ENCODE results near the gene PGA5. TPM values are rescaled to one million over a fixed set of nuclear protein-coding genes. Genes with fewer than 3 reads are reported as not detected.

The PGA5 gene
- total RNA-seq, 1 donor from 2014 or later, result not detected

- Mint-ChIP-seq H3K4me3 (no peak overlapping the region), H3K36me3 (no peaks in the 10 kb centered on the region), H3K27me3 (ENCODE audit: insufficient read depth, low read depth) (peaks cover 4% of the 10 kb centered on the region), H3K4me1 (peaks cover 3% of the 10 kb centered on the region), H3K27ac (no peak overlapping the region), H3K9me3 (no peaks in the 10 kb centered on the region)
- Histone ChIP-seq H3K4me1 (no peaks in the 10 kb centered on the region), H3K36me3 (no peaks in the 10 kb centered on the region), H3K27me3 (no peaks in the 10 kb centered on the region), H3K4me3 (no peak overlapping the region), H3F3A (ENCODE audit: low read depth) (no peaks in the 10 kb centered on the region), H3K27ac (no peak overlapping the region), H3K79me2 (ENCODE audit: low read depth) (no peaks in the 10 kb centered on the region), H2AFZ (replicated peaks) (no peak overlapping the region), H3K9ac (no peak overlapping the region), H4K20me1 (ENCODE audit: low read depth) (no peaks in the 10 kb centered on the region), H3K9me3 (ENCODE audit: low read depth) (no peaks in the 10 kb centered on the region), H3K4me2 (no peak overlapping the region)
- TF ChIP-seq CTCF (IDR thresholded peaks at IDR 0.05), result no peak
- no peak for TF ChIP-seq EZH2 (IDR thresholded peaks at IDR 0.05)
- no peak for TF ChIP-seq EZH2phosphoT487 (IDR thresholded peaks at IDR 0.05)
- no peak for DNase-seq (ENCODE audit: low spot score)
Observed at GRCh38 chr11:61256710-61257482, 15.9 kb downstream of the PGA5 start.

GRCh38 chr11:61258546-61258945, 17.6 kb downstream of the PGA5 start:
- Histone ChIP-seq H4K20me1 (ENCODE audit: low read depth) (no peaks in the 10 kb centered on the region), H3K4me1 (no peaks in the 10 kb centered on the region), H3F3A (ENCODE audit: low read depth) (no peaks in the 10 kb centered on the region), H3K4me3 (no peak overlapping the region), H3K27ac (no peak overlapping the region), H3K79me2 (ENCODE audit: low read depth) (no peaks in the 10 kb centered on the region), H3K9me3 (ENCODE audit: low read depth) (no peaks in the 10 kb centered on the region), H3K9ac (no peak overlapping the region), H3K27me3 (no peaks in the 10 kb centered on the region), H2AFZ (replicated peaks) (no peak overlapping the region), H3K36me3 (no peaks in the 10 kb centered on the region), H3K4me2 (no peak overlapping the region)
- no peaks in the 10 kb centered on the region for H3K4me1 Mint-ChIP-seq
- no peaks in the 10 kb centered on the region for H3K36me3 Mint-ChIP-seq
- DNase-seq (ENCODE audit: low spot score), result no peak
- no peak overlapping the region for H3K27ac Mint-ChIP-seq
- no peaks in the 10 kb centered on the region for H3K9me3 Mint-ChIP-seq
- TF ChIP-seq EZH2phosphoT487 (IDR thresholded peaks at IDR 0.05) (no peak), CTCF (IDR thresholded peaks at IDR 0.05) (no peak), EZH2 (IDR thresholded peaks at IDR 0.05) (no peak)
- no peak overlapping the region for H3K4me3 Mint-ChIP-seq
- H3K27me3 Mint-ChIP-seq (ENCODE audit: insufficient read depth, low read depth), result peaks cover 2% of the 10 kb centered on the region

GRCh38 chr11:61259363-61259762, 18.4 kb downstream of the PGA5 start:
- Histone ChIP-seq H2AFZ (replicated peaks) (no peak overlapping the region), H3K27me3 (no peaks in the 10 kb centered on the region), H3K27ac (no peak overlapping the region), H3K4me3 (no peak overlapping the region), H3K9ac (no peak overlapping the region), H3K36me3 (no peaks in the 10 kb centered on the region), H3K4me2 (no peak overlapping the region), H3K4me1 (no peaks in the 10 kb centered on the region), H3F3A (ENCODE audit: low read depth) (no peaks in the 10 kb centered on the region), H3K9me3 (ENCODE audit: low read depth) (no peaks in the 10 kb centered on the region), H4K20me1 (ENCODE audit: low read depth) (no peaks in the 10 kb centered on the region), H3K79me2 (ENCODE audit: low read depth) (no peaks in the 10 kb centered on the region)
- TF ChIP-seq EZH2 (IDR thresholded peaks at IDR 0.05), result no peak
- TF ChIP-seq CTCF (IDR thresholded peaks at IDR 0.05), result no peak
- TF ChIP-seq EZH2phosphoT487 (IDR thresholded peaks at IDR 0.05), result no peak
- no peak overlapping the region for H3K4me3 Mint-ChIP-seq
- H3K4me1 Mint-ChIP-seq, result no peaks in the 10 kb centered on the region
- no peak for DNase-seq (ENCODE audit: low spot score)
- peaks cover 2% of the 10 kb centered on the region for H3K27me3 Mint-ChIP-seq (ENCODE audit: insufficient read depth, low read depth)
- no peaks in the 10 kb centered on the region for H3K9me3 Mint-ChIP-seq
- no peaks in the 10 kb centered on the region for H3K36me3 Mint-ChIP-seq
- no peak overlapping the region for H3K27ac Mint-ChIP-seq
